Rectal smooth muscle tissue (tissue), 1 donor: ENCODE data around the gene TMEM50B.

Source experiments
- H3K27ac ChIP-seq: one replicate; pipeline ENCODE4 v1.7.0; 2013; ENCODE audit warnings: low read depth, low read length, inconsistent platforms
- H3K27me3 ChIP-seq: one replicate; pipeline ENCODE4 v1.7.0; 2013; ENCODE audit warnings: low read length; ENCODE audit not compliant: control insufficient read depth, insufficient read depth
- H3K36me3 ChIP-seq: one replicate; pipeline ENCODE4 v1.7.0; 2013; ENCODE audit warnings: low read length; ENCODE audit not compliant: control insufficient read depth, insufficient read depth
- H3K4me1 ChIP-seq: one replicate; pipeline ENCODE4 v1.7.0; 2013; ENCODE audit warnings: low read length; ENCODE audit not compliant: control insufficient read depth, insufficient read depth
- H3K4me3 ChIP-seq: one replicate; pipeline ENCODE4 v1.7.0; 2013; ENCODE audit warnings: low read length
- H3K9ac ChIP-seq: one replicate; pipeline ENCODE4 v1.7.0; 2013; ENCODE audit warnings: low read length

The TMEM50B gene

GRCh38 chr21:33492571-33492970 is 12.8 kb upstream of the TMEM50B start:
- Histone ChIP-seq H3K27ac (no peak overlapping the region), H3K27me3 (no peaks in the 10 kb centered on the region), H3K36me3 (no peaks in the 10 kb centered on the region), H3K4me1 (no peaks in the 10 kb centered on the region), H3K9ac (no peak overlapping the region), H3K4me3 (no peak overlapping the region)

DNA sequence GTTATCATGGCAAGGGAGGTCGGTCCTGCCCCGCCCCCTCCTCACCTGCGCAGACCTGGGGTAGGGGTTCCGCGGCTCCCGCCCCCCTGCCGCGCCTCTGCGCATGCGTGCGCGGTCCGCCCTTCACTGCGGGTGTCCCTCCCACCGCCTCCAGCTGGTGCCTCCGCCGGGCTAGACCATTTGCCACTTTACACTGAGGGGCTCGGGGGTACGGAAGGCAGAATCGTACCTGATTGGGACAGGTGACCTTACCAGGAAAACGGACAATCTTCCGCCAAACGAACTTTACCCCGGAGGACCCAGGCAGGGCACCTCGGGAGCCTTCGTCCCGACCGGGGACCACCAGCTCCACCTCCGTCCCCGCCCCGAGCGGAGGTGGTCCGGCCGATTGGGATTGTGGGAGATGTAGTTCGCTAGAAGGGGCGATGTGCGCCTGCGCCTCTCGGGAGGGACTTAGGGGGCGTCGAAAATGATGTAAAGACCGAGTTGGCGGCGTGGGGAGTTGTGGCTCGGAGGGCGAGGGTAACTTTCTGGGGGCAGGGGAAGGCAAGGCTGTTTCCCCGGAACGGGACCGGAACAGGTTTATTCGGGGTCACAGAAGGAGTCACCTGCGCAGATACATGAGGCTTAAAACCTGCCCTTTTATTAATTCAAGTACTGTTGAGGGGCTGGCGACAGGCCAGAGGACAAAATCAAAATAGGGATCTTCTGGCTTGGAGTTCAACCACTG is 11.8 kb upstream of the TMEM50B start, which contains the start of gene DNAJC28:
Gene DNAJC28, minus strand, starts transcription at position 344 of the 730 bp plus-strand sequence. CDS start 2,323 bp downstream, outside the sequence.
- H3K27ac ChIP-seq, result peak within 1 kb of the TSS; percentile 72
- H3K9ac ChIP-seq, result peak within 1 kb of the TSS; percentile 69
- no peaks in the 10 kb centered on the region for H3K27me3 ChIP-seq
- H3K4me1 ChIP-seq, result no peaks in the 10 kb centered on the region
- H3K4me3 ChIP-seq, result peak within 1 kb of the TSS; percentile 93
- H3K36me3 ChIP-seq, result no peaks in the 10 kb centered on the region

GRCh38 chr21:33490991-33491372 is 11.2 kb upstream of the TMEM50B start:
- no peaks in the 10 kb centered on the region for H3K4me1 ChIP-seq
- peak overlapping the region; percentile 93 for H3K4me3 ChIP-seq
- H3K36me3 ChIP-seq, result no peaks in the 10 kb centered on the region
- no peaks in the 10 kb centered on the region for H3K27me3 ChIP-seq
- peak overlapping the region; percentile 72 for H3K27ac ChIP-seq
- H3K9ac ChIP-seq, result peak overlapping the region; percentile 69

GRCh38 chr21:33488936-33489335 is 9.2 kb upstream of the TMEM50B start:
- H3K27me3 ChIP-seq, result no peaks in the 10 kb centered on the region
- H3K4me1 ChIP-seq, result no peaks in the 10 kb centered on the region
- H3K36me3 ChIP-seq, result no peaks in the 10 kb centered on the region
- no peak overlapping the region for H3K27ac ChIP-seq
- H3K9ac ChIP-seq, result no peak overlapping the region
- H3K4me3 ChIP-seq, result no peak overlapping the region

DNA sequence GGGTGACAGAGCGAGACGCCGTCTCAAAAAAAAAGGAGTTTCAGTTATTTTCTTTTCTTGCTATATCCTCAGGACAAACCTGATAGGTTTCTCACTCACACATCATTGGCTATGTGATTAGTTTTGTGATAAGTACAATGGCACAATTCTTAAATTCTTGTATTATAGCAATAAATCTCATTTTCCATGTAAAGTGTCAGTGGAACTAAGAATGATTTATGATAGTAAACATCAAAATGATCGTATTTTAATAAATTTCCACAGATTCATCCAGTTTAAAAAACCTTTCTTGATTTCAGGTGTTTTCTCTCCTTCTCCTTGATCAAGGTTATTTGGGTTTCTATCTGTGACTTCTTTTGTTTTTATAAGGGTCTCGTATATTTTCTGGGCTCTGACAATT is 8.2 kb upstream of the TMEM50B start:
- no peaks in the 10 kb centered on the region for H3K4me1 ChIP-seq
- H3K27me3 ChIP-seq, result no peaks in the 10 kb centered on the region
- no peak overlapping the region for H3K9ac ChIP-seq
- H3K4me3 ChIP-seq, result no peak overlapping the region
- no peak overlapping the region for H3K27ac ChIP-seq
- no peaks in the 10 kb centered on the region for H3K36me3 ChIP-seq

DNA sequence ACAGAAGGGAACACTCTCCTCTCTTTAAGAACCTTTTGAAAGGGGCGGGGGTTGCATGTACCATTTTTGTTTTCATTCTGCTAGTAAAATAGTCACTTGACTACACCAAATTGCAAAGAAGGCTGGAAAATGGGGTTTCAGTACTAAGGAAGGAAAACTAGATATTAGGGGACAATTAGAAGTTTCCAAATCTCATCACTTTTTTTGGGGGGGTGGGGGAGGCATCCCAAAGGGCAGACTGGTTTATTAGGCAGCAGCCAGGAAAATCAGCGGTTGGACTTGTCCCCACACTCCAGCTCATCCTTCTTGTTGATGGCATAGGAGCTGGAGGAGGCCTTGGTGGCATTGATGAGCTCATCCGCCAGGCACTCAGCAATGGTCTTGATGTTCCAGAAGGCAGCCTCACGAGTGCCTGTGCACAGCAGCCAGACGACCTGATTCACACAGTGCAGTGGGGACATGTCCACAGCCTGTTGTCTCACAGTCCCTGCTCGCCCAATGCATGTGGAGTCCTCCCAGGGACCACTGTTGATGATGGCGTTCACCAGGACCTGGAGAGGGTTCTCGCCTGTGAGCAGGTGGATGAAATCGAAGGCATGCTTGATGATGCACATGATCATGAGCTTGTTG is 1.7 kb upstream of the TMEM50B start:
- Histone ChIP-seq H3K9ac (no peak overlapping the region), H3K27me3 (no peaks in the 10 kb centered on the region), H3K27ac (no peak overlapping the region), H3K4me1 (peaks cover 5% of the 10 kb centered on the region), H3K4me3 (no peak overlapping the region), H3K36me3 (no peaks in the 10 kb centered on the region)

DNA sequence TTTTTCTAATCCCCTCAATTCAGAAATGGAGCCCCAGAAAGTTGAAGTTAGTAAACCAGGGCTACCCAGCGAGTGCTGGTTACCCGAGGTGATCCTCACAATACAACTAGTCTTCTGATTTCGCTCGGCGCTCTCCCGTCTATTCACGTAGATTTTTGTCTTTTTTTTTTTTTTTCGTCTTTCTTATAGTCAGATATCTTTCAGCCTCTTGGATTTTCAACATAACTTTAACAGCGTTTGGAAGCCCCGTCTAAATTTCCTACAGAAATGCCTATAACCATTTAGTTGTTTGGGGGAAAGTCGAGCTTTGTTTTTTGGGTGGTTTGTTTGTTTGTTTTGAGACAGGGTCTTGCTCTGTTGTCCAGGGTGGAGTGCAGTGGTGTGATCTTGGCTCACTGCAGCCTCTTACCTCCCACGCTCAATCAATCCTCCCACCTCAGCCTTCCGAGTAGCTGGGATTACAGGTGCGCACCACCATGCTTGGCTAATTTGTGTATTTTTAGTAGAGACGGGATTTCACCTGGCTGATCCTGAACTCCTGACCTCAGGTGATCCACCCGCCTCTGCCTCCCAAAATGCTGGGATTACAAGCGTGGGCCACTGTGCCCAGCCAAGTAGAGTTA is 818 bp upstream of the TMEM50B start:
- Histone ChIP-seq H3K4me1 (peaks cover 5% of the 10 kb centered on the region), H3K36me3 (no peaks in the 10 kb centered on the region), H3K27ac (peak overlapping the region; percentile 88), H3K27me3 (no peaks in the 10 kb centered on the region), H3K4me3 (peak overlapping the region; percentile 77), H3K9ac (peak overlapping the region; percentile 50)

DNA sequence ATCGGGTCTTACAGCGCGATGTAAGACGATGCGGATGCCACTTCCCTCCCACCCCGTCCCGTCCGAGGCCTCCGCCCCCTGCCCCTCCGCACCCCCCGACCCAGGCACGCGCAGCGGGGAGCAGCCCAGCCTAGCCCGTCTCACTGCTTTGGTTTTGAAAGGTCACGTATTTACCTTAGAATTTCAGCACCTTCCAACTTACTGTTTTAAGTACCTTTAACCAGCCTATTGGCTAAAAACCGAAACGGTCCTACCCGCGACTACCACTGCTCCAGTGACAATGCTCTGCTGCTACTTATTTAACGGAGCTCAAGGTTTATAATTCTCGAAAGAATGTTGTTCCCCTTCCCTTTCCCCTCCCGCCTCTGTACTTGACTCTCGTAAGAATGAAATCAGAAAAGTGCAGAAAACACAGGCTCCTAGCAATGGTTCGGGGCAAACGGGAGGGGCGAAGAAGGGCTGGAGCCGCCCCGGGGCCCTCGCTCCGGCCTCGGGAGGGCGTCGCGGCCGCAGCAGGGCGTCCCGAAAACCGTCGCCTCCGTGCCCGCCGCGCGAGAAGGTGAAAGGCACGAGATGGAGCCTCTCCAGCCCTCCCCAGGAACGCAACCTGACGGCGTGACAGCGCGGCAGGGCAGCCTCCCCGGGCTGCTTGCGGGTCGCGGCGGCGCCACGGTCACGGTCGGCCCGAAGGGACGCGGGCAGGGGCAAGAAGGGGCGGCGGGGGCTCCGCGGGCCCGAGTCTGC is 667 bp downstream of the TMEM50B start:
- Histone ChIP-seq H3K9ac (peak overlapping the region; percentile 57), H3K27me3 (no peaks in the 10 kb centered on the region), H3K4me1 (peaks cover 5% of the 10 kb centered on the region), H3K4me3 (peak overlapping the region; percentile 89), H3K27ac (peak overlapping the region; percentile 90), H3K36me3 (no peaks in the 10 kb centered on the region)

DNA sequence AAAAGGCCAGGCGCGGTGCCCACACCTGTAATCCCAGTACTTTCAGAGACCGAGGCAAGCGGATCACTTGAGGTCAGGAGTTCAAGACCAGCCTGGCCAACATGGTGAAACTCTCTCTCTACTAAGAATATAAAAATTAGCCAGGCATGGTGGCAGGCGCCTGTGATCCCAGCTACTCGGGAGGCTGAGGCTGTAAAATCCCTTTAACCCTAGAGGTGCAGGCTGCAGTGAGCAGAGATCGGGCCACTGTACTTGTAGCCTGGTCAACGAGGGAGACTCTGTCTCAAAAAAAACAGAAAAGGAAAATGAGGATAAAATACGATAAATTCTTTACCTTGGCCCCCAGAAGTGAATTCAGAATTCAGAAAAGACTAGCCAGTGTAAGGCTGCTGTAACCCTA is 1.6 kb downstream of the TMEM50B start:
- Histone ChIP-seq H3K4me1 (peaks cover 5% of the 10 kb centered on the region), H3K9ac (no peak overlapping the region), H3K4me3 (peak overlapping the region; percentile 89), H3K27ac (peak overlapping the region; percentile 90), H3K36me3 (no peaks in the 10 kb centered on the region), H3K27me3 (no peaks in the 10 kb centered on the region)

GRCh38 chr21:33477066-33477465 is 2.7 kb downstream of the TMEM50B start:
- Histone ChIP-seq H3K9ac (no peak overlapping the region), H3K4me1 (peaks cover 5% of the 10 kb centered on the region), H3K27me3 (no peaks in the 10 kb centered on the region), H3K36me3 (no peaks in the 10 kb centered on the region), H3K4me3 (no peak overlapping the region), H3K27ac (no peak overlapping the region)

- no peaks in the 10 kb centered on the region for H3K27me3 ChIP-seq
- no peak overlapping the region for H3K27ac ChIP-seq
- H3K36me3 ChIP-seq, result no peaks in the 10 kb centered on the region
- H3K9ac ChIP-seq, result no peak overlapping the region
- H3K4me1 ChIP-seq, result peaks cover 3% of the 10 kb centered on the region
- H3K4me3 ChIP-seq, result no peak overlapping the region
Observed at GRCh38 chr21:33473344-33473743, 6.4 kb downstream of the TMEM50B start.

- H3K36me3 ChIP-seq, result no peaks in the 10 kb centered on the region
- no peaks in the 10 kb centered on the region for H3K4me1 ChIP-seq
- H3K27me3 ChIP-seq, result no peaks in the 10 kb centered on the region
- no peak overlapping the region for H3K9ac ChIP-seq
- no peak overlapping the region for H3K4me3 ChIP-seq
- H3K27ac ChIP-seq, result no peak overlapping the region
Observed at GRCh38 chr21:33470701-33471100, 9.1 kb downstream of the TMEM50B start.
